Stimulated activated CD4-positive, alpha-beta T cell treated with anti-CD3 and anti-CD28 coated beads, TNF-alpha, amount 100 ng/mL, for 48 hours (primary cell): ENCODE measurements around the gene DDX51.
"Not testable (repeated sequence)": the region's sequence is repeated elsewhere in the genome, so short reads cannot be mapped to it uniquely, and the experiment has no call there.

Experiments
- DNase-seq, 3 donors: peaks; one replicate each; pipeline ENCODE4 v3.0.0-alpha.2; 2020; ENCODE audit warnings: low read depth in 3 of 3

Gene DDX51

DNA sequence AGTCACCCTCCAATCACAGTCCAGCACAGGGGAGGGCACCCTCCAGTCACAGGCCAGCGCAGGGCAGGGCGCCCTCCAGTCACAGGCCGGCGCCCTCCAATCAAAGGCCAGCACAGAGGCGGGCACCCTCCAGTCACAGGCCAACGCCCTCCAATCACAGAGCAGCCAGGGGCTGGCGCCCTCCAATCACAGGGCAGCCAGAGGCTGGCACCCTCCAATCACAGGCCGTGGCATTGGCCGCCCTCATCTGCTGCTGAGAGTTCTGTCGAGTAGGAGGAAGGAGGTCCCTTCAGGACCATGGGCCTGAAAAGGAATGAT, 26.6 kb downstream of the DDX51 start:
- no peak for DNase-seq

DNA sequence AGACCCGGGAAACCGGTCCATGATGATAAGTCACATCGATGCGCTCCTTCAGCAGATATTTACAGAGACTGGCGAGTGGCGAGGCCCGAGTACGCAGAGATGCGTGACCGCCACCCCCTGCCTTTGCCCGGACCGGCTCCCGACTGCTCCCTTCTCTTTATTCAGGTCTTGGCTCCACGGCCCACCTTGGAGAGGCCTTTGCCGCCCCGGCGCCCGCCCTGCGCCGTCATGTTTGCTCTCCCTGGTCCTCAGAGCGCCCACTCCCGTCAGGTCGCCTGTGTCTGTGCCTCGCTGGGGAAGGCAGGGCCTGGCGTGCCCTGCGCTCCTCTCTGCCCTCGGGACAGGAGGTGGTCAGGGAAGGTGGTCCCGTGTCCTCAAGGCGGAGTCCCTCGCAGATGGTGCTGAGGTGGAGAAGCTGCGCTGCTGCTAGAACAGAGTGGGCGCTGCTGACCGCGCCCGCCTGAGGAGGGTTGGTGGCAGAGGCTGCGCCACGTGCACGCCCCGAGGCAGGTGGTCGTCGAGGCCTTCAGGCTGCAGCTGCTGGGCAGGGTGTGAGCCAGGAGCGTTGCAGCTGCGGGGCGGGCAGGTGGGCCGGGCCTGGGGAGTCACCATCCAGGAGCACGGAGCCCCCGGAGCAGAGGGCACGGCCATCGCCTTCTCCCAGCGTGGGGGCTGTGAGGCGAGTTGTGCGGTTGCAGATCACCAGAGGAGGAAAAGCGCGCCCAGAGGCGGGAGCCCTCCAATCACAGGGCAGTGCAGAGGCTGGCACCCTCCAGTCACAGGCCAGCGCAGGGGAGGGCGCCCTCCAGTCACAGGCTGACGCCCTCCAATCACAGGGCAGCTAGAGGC, 27.2 kb downstream of the DDX51 start:
- DNase-seq = no peak

DNA sequence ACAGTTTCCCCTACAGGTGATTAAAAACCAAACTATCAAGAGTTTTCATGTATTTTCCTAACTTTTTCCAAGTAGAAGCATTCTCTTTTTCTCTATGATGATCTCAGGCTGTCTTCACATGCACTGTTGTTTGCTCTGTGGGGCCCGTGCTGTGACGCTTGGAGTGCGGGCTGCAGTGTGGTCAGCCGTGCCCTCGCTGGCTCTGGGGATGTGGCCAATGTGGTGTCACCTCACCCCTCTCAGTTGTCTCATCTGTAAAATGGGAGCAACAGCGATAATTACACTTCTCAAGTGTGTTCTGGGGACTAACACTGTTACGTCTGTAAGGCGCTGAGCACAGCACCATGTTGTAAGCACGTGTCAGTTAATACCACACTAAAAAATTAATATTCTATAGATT, 28.6 kb downstream of the DDX51 start:
- DNase-seq = no peak

DNA sequence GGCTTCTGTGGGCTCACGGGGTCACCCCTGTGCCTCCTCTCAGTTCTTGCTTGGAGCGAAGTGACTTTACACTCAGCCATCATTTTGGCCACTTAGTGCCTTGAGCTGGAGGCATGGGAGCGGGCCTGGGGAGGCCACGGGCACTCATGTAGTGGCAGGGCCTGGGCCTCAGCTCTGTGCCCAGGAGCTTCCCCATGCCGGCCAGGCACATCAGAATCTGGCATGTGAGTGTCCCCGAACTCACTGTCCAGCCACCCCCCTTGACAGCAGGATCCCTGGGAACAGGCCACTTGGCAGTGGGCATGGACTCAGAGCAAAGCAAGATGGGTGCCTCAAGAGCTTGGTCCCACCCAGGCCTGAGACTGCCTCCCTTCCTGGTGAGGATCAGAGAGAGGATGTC, 29.5 kb downstream of the DDX51 start:
- no peak for DNase-seq

DNA sequence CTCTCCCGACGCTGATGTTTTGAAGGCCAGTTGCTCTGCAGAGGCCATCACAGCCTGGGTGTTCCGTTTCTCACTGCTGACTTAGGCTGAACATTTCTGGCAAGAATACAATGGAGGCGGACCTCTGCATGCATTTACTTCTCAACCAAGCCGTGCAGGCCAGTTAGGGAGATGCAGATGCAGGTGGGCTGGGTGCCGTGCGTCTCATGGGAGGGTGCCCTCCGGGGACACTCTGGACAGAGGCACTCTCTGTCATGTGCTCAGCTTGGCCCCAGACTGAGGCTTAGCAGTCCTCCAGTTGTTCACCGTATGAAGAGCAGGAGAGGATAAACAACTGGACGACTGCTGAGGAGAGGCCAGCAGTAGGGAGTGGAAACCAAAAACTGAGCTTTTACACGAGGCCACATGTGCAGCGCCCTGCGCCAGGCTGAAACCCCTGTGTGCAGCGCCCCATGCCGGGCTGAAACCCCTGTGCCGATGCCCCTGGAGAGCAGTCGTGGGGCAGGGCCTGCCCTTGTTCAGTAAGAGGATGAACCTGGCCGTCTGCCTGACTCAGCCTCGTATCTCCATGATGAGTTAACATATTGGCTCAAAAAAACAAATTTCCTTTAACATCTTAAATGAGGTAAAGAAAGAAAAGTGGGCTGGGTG, 32.3 kb downstream of the DDX51 start:
- DNase-seq = no peak

DNA sequence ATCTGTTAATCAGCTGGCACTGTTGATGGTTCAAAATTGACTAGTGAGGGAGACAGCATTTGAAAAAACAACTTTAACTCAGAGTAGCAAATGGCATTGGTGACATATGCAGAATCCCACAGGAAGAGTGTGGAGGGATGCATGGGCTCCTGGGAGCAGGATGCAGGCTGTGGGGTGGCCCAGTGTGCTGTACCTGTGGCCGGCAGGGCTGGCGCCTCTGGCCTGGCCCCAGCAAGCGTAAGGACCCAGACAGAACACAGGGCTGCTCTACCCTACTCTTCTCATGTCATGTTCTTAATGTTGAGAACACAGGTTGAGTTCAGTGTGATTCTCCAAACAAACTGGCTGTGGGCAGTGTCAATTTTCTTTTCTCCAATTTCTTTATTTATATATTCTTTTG, 33.4 kb downstream of the DDX51 start:
- no peak for DNase-seq

DNA sequence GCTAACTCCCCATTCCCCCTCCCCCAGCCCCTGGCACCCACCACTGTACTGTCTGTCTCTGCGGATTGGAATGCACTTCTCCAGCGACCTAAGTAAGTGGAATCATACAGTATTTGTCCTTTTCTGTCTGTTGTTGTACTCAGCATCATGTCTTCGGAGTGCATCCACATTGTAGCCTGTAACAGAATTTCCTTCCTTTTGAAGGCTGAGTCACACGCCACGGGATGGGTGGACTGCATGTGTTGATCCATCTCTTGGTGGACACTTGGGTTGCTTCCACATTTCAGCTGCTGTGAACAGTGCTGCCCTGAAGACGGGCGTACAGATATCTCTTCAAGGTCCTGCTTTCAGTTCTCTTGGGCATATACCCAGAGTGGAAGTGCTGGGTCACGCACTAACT, 34.4 kb downstream of the DDX51 start:
- DNase-seq = no peak

DNA sequence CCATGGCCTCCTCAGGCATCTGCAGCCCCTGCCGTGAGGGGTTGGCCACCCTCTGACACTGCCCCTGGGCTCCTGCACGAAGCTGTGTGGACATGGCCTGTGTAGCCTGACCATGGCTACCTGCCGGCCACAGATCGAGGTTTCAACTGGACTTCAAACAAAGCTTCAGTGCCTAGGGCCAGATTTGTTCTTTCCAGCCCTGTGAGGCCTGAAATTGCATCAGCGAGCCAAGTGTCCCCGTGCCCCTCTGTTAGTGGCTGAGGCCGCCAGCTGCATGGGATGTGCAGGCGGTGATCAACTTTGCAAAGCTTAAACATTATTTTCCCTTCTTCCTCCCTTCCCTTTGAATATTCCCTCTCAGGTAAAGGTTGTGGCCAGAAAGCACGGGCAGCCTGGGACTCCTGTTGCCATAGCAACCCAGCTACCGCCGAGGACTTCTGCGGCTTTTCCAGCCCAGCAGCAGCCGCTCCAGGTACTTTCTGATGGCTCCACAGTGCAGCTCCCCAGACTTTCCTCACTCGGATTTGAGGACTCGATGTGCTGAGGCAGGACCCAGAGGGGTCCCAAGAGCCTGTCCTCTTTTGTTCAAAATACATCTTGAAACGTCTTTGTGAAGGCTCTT, 35.8 kb downstream of the DDX51 start:
- no peak for DNase-seq

DNA sequence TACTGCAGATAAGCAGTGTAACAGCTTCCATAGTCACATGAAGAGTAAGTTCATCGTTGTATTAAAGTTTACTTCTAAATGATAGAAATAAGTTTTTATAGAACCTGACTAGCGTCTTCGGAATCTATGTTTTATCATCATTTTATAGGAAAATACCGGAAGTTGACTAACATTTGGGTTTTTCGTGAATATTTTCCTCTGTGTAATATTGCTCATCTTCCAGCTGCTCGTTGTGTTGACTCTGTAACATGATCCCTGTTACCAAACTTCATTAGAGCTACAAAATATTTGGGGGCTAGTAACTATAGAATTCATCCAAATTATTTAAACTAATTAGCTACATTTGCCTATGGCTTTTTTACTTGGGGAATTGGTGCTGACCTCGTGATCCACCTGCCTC, 37.2 kb downstream of the DDX51 start:
- DNase-seq = no peak

DNA sequence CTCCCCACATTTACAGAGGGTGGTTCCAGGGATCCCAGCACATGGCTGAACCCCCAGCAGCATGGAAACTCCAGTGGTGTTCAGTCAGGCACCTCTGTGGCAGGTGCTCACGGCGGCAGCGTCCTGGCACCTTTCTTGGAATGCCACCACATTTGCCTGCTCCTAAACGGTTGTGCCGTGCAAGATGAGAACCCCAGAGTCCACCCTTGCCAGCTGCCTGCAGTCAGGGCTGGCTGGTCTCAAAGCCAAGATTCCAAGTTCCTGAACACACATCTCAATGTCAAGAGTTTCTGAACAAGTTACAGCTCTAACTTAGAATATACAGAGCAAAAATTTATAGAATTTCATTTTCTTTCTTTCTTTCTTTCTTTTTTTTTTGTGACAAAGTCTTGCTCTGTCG, 38.7 kb downstream of the DDX51 start:
- no peak for DNase-seq

DNA sequence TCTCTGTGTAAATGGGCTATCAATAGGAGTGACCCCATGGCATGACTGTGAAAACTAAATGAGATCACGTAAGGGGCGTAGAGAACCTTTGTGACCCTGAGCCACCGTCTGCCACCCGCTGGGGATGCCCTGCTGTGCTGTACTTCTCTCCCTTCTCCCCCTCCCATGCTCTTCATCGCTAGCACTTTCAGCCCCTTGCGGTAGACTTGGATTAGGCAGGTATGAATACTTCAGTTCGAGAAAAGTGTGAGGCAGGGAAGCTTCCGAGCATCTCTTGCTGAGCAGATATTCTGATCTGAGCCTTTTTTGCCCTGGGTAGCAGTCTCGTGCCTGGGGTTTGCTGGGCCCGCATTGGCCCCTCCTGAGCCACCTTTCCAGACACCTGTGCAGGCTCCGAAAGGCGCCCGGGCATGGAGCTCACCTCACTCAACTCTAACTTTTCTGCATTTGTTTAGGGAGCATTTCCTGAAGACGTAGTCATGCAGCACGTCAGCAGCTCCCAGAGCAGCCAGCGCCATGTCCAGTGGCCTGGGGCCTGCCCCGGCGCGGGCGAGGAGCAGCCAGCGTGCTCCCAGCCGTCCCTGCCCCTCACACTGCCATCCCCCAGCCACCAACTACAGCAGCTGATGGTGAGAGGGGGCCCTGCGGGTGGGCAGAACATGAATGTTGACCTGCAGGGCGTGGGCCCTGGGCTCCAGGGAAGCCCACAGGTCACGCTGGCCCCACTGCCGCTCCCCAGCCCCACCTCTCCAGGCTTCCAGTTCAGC, 40.4 kb downstream of the DDX51 start:
- DNase-seq = no peak

DNA sequence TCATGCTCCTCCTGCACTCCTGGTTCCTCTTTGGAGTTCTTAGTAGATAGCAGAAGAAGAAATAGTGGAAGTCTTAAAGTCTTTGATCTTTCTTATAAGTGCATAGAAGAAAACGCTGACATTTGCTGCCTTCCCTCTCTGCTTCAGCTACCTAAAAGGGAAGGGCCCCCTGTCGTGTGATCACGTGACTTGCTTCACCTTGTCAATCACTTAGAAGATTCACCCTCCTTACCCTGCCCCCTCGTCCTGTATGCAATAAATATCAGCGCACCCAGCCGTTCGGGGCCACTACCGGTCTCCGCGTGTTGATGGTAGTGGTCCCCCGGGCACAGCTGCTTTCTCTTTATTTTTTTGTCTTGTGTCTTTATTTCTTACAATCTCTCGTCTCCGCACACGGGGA, 41.0 kb downstream of the DDX51 start:
- DNase-seq = not testable (repeated sequence)

DNA sequence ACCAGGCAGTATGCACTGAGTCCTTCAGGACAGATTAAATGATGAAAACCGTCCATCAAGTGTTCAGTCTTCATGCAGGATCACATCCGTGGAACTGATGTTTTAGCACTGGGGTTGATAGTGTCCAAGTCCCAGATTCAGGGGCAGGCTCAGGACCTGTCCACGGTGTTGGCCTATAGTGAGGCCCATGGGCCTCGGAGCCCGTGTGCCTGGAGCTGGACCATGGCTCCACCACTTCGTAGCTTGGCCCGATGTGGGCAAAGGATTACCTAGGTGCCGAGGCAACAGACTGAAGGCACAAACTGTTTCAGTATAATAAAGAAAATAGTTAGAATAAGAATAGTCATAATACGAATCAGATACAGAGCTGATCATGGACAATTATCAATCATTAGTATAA, 41.8 kb downstream of the DDX51 start:
- DNase-seq = no peak

DNA sequence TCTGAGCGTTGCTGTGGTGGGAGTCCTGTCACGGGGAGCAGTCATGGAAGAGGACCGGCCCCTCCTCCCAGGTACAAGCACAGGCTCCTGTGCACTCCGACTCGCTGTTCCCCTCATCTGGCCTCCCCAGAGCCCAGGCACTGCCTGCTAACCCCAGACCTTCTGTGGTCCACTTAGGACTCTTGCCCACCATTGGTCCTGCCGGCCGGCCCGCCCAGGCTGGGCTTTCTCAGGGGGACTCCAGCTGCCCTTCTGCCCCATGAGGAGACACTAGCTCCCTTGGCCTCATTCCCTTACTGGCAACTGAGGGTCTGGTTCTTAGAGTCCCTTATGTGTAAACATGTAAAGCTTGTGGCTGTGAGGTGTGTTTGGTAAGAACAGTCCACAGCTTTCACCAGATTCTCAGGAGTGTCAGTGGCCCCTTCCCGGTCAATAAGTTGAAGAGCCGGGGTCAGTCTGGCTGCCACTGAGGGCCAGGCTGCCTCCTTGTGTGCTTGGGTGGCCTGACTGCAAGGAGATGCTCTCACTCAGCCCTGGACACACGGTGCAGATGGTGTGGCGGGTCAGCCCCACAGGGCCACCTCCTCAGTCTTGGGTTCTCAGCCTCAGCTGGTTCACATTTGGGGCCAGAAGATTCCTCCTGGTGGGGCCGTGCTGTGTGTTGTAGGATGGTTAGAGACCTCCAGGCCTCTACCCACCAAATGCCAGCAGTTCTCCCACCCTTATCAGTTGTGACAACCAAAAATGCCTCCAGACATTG, 43.6 kb downstream of the DDX51 start:
- DNase-seq = no peak

DNA sequence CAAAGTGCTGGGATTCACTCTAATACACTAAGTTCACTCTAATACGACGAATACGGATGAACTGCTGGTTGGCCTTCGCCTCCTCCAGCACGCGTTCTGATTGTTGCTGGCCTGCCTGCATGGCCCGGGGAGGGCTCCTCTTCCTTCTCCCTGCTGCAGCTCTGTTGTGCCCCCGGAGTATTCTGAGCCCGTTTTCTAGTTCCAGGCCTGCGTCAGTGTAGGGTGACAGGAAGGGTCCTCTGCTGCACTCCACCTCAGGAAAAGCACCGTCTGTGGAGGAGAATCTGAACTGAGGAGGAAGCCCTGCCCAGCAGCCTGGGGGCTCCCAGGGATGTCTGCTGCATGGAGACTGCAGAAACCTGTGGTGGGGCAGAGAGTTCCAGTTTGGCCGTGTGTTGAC, 44.4 kb downstream of the DDX51 start:
- no peak for DNase-seq

DNA sequence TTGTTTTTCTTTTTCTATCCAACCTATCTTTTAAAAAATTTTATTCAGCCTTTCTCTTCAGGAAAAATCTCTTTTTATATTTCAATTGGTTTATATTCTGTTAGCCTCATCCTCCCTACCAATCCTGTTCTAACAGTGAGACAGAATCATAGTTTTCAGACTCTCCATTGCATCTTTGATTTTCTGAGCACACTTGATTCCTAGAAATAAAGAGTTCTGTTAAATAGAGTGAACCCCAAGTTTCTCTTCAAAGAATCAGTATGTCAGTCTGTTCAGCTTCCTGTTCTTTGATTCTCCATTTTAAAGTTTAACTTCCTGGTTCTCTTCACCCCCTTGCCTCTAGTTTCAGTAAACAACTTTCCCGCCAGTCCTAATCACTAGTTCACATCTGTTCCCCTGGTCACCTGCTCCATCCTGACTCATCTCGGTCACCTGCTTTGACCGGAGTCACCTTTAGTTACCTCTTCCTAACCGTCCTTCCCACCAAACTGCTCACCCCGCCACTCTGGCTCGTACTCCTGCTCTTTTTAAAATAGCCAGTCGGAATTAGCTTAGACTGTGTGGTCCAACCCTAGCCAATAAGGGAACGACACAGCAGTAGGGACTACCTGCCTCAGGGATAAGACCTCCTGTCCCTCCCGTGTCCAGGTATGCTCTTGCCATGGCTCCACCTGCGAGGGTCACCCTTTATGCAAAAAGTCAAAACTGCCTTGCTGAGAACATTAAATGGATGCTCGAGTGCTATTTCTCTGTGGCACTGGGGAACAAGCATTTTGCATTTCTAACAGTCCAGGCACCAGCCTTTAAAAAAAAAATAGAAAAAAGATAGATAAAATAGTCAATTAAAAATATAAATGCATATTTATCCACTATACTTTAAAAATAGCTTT, 48.4 kb downstream of the DDX51 start:
- no peak for DNase-seq

DNA sequence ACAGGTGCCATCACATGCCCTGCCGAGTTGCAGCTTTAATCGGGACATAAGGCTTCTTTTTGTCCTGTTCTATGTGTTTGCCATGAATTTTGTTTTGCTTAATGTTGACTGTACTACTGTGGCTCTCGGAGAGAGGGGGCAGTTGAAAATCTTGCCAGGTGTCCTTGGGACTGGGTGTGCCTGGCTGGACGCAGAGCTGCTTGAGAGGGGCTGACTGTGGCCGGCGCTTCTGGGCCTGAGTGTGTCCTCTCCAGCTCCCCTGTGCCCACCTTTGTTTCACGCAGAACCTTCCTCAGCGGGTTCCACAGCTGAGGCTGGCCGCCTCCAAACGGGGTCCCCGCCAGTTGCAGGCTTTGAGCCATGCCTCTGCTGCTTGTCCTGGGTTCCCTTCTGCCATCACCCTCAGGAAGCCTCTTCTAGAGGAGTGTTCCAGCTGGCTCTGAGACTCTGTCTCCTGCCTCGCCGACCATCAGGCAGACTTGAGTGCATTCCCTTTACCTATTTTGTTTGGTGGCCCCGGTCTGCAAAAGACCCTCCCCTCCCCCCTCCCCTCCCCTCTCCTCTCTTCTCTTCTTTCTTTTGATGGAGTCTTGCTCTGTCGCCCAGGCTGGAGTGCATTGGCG, 49.7 kb downstream of the DDX51 start:
- DNase-seq = no peak

DNA sequence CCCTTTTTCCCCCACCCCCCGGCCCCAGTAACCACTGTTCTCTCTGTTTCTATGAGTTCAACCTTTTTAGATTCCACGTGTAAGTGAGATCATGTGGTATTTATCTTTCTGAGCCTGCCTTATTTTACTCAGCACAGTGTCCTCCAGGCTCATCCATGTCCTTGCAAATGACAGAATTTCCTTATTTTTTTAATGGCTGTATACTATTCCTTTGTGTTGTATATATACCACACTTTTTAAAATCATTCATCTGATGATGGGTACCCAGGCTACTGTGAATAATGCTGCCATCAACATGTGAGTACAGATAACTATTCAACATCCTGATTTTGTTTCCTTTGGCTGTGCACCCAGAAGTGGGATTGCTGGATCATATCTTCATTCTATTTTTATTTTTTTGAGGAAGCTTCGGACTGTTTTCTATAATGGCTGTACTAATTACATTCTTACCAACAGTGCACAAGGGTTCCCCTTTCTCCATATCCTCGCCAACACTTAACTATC, 54.7 kb downstream of the DDX51 start:
- no peak for DNase-seq
